Measurements from ENCODE around the gene TBC1D5.

Gene TBC1D5

DNA sequence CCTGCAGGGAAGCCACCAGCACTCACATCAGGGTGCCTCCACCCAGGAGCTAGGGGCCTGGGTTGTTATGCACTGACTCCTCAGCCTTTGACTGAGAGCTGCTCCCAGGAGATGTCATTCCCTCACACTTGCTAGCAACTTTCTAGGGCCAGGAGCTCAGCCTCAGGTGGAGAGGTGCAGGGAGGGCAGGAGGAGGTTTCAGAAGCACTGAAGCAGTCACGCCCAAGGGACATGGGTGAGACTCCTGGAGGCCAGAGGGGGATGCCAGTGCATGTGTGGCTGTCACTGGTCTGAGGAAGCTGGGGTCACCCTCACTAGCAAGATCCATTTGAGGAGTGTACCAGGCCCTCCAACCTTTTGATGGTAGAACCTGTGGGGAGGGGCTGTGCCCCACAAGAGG, 586.5 kb downstream of the TBC1D5 start:
- ATAC-seq: no peak
- TF ChIP-seq CSDC2 (CRISPR knock-in tag; IDR thresholded peaks at IDR 0.05) (no peak), TCF4 (CRISPR knock-in tag; IDR thresholded peaks at IDR 0.05; ENCODE audit: borderline replicate concordance) (no peak), GLIS3 (CRISPR knock-in tag; IDR thresholded peaks at IDR 0.05) (no peak), ISL1 (CRISPR knock-in tag; IDR thresholded peaks at IDR 0.05) (no peak), BACH2 (CRISPR knock-in tag; IDR thresholded peaks at IDR 0.05; ENCODE audit: borderline replicate concordance) (no peak), ZNF70 (CRISPR knock-in tag; IDR thresholded peaks at IDR 0.05) (no peak), ARNTL (CRISPR knock-in tag; IDR thresholded peaks at IDR 0.05; ENCODE audit: borderline replicate concordance, low read depth) (no peak), ZFP3 (CRISPR knock-in tag; IDR thresholded peaks at IDR 0.05) (no peak)
- TF ChIP-seq, protein P1, sequence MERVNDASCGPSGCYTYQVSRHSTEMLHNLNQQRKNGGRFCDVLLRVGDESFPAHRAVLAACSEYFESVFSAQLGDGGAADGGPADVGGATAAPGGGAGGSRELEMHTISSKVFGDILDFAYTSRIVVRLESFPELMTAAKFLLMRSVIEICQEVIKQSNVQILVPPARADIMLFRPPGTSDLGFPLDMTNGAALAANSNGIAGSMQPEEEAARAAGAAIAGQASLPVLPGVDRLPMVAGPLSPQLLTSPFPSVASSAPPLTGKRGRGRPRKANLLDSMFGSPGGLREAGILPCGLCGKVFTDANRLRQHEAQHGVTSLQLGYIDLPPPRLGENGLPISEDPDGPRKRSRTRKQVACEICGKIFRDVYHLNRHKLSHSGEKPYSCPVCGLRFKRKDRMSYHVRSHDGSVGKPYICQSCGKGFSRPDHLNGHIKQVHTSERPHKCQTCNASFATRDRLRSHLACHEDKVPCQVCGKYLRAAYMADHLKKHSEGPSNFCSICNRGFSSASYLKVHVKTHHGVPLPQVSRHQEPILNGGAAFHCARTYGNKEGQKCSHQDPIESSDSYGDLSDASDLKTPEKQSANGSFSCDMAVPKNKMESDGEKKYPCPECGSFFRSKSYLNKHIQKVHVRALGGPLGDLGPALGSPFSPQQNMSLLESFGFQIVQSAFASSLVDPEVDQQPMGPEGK (CRISPR knock-in tag; IDR thresholded peaks at IDR 0.05; ENCODE audit: borderline replicate concordance): no peak
- TF ChIP-seq, protein P2, sequence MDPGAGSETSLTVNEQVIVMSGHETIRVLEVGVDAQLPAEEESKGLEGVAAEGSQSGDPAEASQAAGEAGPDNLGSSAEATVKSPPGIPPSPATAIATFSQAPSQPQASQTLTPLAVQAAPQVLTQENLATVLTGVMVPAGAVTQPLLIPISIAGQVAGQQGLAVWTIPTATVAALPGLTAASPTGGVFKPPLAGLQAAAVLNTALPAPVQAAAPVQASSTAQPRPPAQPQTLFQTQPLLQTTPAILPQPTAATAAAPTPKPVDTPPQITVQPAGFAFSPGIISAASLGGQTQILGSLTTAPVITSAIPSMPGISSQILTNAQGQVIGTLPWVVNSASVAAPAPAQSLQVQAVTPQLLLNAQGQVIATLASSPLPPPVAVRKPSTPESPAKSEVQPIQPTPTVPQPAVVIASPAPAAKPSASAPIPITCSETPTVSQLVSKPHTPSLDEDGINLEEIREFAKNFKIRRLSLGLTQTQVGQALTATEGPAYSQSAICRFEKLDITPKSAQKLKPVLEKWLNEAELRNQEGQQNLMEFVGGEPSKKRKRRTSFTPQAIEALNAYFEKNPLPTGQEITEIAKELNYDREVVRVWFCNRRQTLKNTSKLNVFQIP (CRISPR knock-in tag; IDR thresholded peaks at IDR 0.05; ENCODE audit: borderline replicate concordance, low read depth): no peak
- TF ChIP-seq, protein P3, sequence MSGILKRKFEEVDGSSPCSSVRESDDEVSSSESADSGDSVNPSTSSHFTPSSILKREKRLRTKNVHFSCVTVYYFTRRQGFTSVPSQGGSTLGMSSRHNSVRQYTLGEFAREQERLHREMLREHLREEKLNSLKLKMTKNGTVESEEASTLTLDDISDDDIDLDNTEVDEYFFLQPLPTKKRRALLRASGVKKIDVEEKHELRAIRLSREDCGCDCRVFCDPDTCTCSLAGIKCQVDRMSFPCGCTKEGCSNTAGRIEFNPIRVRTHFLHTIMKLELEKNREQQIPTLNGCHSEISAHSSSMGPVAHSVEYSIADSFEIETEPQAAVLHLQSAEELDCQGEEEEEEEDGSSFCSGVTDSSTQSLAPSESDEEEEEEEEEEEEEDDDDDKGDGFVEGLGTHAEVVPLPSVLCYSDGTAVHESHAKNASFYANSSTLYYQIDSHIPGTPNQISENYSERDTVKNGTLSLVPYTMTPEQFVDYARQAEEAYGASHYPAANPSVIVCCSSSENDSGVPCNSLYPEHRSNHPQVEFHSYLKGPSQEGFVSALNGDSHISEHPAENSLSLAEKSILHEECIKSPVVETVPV (CRISPR knock-in tag; IDR thresholded peaks at IDR 0.05): no peak

DNA sequence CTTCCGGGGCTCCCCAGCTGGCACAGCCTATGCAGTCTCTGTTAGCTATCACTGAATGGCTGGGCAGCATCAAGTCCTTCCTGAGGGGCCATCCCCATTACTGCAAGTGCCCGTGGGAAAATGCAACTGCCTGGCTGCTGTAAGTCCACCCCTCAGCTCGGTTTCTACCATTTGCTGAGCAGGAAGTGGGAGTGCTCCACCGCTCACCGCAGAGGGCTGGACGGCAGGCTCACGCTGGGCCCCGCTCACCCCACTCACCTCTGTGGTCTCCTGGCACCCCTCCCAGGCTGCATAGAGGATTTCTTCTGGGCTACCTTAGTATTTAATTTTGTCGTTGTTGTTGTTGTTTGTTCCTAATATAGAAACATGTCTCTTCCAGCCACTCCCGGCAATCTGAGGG, 587.5 kb downstream of the TBC1D5 start:
- TF ChIP-seq ARNTL (CRISPR knock-in tag; IDR thresholded peaks at IDR 0.05; ENCODE audit: borderline replicate concordance, low read depth) (no peak), ZFP30 (CRISPR knock-in tag; IDR thresholded peaks at IDR 0.05) (no peak), GLIS3 (CRISPR knock-in tag; IDR thresholded peaks at IDR 0.05) (no peak), ESRRG (CRISPR knock-in tag; IDR thresholded peaks at IDR 0.05) (no peak), TCF4 (CRISPR knock-in tag; IDR thresholded peaks at IDR 0.05; ENCODE audit: borderline replicate concordance) (no peak), SNAI2 (CRISPR knock-in tag; IDR thresholded peaks at IDR 0.05) (no peak), ZC3H10 (CRISPR knock-in tag; IDR thresholded peaks at IDR 0.05) (no peak)
- TF ChIP-seq, protein P4, sequence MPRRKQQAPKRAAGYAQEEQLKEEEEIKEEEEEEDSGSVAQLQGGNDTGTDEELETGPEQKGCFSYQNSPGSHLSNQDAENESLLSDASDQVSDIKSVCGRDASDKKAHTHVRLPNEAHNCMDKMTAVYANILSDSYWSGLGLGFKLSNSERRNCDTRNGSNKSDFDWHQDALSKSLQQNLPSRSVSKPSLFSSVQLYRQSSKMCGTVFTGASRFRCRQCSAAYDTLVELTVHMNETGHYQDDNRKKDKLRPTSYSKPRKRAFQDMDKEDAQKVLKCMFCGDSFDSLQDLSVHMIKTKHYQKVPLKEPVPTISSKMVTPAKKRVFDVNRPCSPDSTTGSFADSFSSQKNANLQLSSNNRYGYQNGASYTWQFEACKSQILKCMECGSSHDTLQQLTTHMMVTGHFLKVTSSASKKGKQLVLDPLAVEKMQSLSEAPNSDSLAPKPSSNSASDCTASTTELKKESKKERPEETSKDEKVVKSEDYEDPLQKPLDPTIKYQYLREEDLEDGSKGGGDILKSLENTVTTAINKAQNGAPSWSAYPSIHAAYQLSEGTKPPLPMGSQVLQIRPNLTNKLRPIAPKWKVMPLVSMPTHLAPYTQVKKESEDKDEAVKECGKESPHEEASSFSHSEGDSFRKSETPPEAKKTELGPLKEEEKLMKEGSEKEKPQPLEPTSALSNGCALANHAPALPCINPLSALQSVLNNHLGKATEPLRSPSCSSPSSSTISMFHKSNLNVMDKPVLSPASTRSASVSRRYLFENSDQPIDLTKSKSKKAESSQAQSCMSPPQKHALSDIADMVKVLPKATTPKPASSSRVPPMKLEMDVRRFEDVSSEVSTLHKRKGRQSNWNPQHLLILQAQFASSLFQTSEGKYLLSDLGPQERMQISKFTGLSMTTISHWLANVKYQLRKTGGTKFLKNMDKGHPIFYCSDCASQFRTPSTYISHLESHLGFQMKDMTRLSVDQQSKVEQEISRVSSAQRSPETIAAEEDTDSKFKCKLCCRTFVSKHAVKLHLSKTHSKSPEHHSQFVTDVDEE (CRISPR knock-in tag; IDR thresholded peaks at IDR 0.05): no peak
- TF ChIP-seq, protein P2 (CRISPR knock-in tag; IDR thresholded peaks at IDR 0.05; ENCODE audit: borderline replicate concordance, low read depth): no peak
- ATAC-seq: no peak

DNA sequence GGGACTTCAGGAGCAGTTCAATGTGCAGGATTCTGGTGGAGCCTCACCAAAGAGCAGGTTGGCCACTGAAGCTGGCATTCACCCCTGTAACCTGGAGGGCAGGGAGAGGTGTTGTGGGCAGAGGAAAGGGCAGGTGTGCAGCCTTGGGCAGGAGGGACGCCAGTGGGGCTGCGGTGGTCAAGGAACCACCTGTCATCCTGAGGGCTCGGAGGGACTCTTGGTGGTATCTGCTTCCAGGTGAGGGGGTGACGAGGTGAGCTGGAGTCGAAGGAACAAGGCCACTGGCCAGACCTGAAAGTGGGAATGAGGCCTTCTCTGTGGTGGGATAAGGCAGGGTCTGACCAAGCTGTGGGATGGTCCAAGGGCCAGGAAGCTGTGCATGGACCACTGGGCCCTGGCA, 588.2 kb downstream of the TBC1D5 start:
- no peak for ATAC-seq
- TF ChIP-seq, protein P5, sequence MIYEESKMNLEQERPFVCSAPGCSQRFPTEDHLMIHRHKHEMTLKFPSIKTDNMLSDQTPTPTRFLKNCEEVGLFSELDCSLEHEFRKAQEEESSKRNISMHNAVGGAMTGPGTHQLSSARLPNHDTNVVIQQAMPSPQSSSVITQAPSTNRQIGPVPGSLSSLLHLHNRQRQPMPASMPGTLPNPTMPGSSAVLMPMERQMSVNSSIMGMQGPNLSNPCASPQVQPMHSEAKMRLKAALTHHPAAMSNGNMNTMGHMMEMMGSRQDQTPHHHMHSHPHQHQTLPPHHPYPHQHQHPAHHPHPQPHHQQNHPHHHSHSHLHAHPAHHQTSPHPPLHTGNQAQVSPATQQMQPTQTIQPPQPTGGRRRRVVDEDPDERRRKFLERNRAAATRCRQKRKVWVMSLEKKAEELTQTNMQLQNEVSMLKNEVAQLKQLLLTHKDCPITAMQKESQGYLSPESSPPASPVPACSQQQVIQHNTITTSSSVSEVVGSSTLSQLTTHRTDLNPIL (CRISPR knock-in tag; IDR thresholded peaks at IDR 0.05; ENCODE audit: low read depth): no peak
- TF ChIP-seq TOX (CRISPR knock-in tag; IDR thresholded peaks at IDR 0.05; ENCODE audit: borderline replicate concordance) (no peak), ZFP30 (CRISPR knock-in tag; IDR thresholded peaks at IDR 0.05) (no peak), ZFP3 (CRISPR knock-in tag; IDR thresholded peaks at IDR 0.05) (no peak), ISL1 (CRISPR knock-in tag; IDR thresholded peaks at IDR 0.05) (no peak), ZNF70 (CRISPR knock-in tag; IDR thresholded peaks at IDR 0.05) (no peak), GLIS3 (CRISPR knock-in tag; IDR thresholded peaks at IDR 0.05) (no peak), BACH2 (CRISPR knock-in tag; IDR thresholded peaks at IDR 0.05; ENCODE audit: borderline replicate concordance) (no peak), SNAI2 (CRISPR knock-in tag; IDR thresholded peaks at IDR 0.05) (no peak)
- TF ChIP-seq, protein P4 (CRISPR knock-in tag; IDR thresholded peaks at IDR 0.05): no peak
- TF ChIP-seq, protein P1 (CRISPR knock-in tag; IDR thresholded peaks at IDR 0.05; ENCODE audit: borderline replicate concordance): no peak
- TF ChIP-seq, protein P2 (CRISPR knock-in tag; IDR thresholded peaks at IDR 0.05; ENCODE audit: borderline replicate concordance, low read depth): no peak

Measured in SK-N-SH treated with all-trans-retinoic acid at 6 μM for 48 hours (cell line).